Renal cortical epithelial cell (primary cell): Measurements from ENCODE around the gene INSRR. TPM values are rescaled to one million over a fixed set of nuclear protein-coding genes. Genes with fewer than 3 reads are reported as not detected.

ENCODE experiments used
- DNase-seq: peaks from one replicate; pipeline ENCODE4 v3.0.0-alpha.2; 2011; ENCODE audit warnings: low read depth
- total RNA-seq: library from RNA; depleted of rRNA; stranded (reverse); fragments of >200 nt; gene quantifications from 2 replicates; pipeline ENCODE4 v1.2.3, GENCODE V29; 2014

INSRR gene
- total RNA-seq, 1 donor from 2014 or later = not detected

DNA sequence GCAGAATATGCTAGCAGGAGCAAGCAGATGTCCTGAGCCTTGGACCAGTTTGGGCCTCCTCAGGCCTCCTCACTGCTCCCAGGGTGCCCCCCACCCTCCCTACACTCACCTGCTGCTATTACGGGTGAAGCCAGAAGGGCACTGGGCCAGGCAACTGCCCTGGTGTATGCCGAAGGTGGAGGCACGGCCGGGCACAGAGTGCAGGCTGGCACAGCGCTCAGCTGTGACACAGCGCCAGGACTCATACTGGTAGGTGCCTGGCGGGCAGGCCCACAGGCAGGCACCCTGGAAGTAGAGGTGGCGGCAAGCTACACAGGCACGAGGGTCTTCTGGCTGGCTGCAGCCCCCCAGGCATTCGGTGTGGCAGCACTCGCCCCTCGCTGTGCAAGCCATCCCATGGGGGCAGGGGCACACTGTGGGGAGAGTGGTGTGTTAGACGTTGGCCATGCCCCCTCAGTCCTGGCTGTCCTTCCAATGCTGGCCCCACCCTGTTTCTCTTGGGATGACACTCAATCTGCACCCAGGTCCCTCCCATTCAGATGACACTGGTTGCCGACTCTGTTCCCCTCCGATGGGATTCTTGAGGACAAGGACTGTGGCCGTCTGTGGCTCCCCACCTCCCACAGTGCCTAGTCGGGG is 7.0 kb downstream of the INSRR start:
- no peak for DNase-seq

DNA sequence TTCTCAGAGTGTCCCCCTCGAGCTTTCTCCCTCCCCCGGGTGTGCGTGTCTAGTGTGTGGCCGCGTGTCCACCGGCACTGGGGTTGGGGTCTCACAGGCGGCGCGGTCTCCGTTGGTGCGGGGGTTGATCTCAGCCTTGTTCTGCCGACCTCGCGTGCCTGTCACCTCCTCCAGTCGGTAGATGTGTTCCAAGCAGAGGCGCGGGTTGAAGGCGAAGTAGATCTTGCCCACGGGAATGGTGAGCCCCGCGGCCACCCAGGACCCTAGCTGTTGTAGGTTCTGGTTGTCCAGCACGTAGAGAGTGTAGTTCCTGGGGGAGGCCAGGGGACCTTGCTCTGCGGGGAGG is 9.8 kb downstream of the INSRR start:
- no peak for DNase-seq

DNA sequence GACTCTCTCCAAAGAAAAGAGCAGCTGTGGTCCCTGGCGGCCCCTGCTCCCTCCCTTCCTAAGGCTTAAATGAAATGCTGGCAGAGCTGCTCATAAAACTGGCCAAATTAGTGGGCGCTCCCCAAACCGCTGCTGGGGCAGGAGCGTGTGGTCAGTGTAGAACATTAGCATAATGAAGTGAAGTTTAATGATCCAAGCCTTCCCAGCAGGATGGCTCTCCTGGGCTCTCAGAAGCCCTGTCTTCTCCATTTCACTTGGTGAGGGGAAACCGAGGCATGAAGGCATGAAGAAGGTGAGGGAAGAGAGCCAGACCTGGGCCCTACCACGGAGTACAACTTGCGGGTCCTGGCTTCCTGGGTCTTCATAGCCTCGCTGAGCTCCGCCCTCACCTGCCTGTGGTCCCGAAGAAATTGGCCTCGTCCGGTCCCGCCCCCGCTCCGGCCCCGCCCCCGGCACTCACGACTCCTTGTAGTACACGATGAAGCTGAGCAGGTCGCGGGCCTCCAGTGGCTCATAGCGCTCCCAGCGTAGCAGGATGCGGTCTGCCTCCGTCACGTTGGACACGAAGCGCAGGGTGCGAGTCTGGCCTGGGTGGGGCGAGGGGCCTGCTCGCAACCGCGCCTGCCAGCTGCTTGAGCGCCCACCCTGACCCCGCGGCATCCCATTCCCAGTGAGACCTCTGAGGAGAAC is 10.3 kb downstream of the INSRR start:
- DNase-seq = no peak

DNA sequence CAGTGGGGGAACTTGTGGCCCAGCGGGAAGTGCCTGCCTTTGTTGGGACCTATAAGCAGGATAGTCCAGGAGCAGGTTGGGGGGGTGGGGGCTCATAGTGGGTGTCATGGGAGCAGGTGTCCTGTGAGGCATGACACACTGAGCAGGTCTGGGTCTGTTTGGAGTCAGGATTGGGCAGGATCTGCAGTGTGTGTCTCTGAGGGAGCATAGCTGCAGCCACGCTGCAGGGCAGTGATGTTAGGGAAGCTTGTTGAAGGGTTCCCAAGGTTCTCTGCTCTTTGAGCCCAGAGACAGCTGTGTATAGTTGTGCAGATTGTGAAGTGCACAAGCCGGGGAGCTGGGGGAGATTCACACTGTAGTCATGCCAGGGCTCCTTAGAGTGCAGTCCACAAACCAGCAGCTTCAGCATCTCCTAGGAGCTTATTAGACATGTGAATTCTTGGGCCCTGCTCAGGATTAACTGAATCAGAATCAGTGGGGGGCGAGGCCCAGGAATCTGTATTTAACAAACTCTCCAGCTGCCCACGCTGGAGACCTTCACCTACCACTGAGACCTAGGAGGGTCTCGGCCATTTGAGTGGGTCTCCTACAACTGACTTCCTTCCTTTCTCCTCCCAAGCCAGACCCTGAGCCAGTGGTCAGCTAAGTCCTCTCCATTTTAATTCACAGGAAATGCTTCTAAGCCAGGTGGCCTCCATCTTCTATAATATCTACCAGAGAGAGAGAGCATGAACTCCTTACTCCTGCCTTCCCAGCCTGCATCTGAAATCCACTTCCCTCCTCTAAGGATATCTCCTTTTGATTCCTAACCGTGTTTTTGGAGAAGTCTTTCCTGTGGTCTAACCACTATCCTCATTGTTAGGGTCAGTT is 11.1 kb downstream of the INSRR start:
- DNase-seq = no peak

DNA sequence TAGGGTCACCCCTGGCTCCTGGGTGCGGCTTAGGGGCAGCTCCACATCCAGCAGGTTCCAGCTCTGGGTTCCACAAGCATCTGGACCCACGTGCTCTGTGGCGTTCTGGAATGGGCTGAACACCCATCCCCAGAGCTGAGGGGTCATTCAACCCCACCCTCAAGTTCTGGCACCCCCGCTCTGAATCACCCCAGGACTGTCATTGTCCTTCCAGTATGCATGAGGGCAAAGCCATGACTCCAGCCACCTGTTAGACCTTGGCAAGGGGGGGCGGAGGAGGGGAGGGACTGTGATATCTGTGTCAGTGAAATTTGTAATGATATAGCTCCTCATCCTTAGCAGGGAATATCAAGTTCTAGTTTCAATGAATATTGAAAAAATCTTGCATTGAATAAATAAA is 12.3 kb downstream of the INSRR start:
- no peak for DNase-seq

DNA sequence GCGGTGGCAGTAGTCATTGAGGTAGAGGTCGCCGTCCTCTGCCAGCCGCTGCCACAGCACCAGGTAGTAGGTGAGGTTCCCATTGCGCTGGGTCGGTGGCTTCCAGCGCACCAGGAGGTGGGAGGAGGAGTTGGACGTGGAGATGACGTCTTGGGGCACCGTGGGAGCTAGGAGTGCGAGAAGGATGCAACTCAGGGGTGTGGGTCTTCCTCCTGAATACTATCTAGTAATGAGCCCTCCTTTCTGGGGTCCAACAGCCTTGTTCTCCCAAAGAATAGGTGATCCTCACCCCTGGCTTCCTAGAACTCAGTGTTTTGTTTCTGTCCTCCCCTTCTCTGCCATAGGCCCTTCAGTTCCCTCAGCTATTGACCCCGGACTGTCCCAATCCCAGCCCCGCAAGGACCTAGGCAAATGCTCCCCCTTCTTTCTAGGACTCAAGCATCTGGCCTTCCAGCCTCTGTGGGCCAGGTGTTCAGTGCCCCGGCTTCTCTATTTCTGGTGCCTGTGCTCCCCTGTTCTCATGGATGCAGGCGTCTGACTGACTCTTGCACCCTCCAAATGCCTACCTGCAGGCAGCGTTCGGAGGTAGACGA is 12.9 kb downstream of the INSRR start:
- no peak for DNase-seq

DNA sequence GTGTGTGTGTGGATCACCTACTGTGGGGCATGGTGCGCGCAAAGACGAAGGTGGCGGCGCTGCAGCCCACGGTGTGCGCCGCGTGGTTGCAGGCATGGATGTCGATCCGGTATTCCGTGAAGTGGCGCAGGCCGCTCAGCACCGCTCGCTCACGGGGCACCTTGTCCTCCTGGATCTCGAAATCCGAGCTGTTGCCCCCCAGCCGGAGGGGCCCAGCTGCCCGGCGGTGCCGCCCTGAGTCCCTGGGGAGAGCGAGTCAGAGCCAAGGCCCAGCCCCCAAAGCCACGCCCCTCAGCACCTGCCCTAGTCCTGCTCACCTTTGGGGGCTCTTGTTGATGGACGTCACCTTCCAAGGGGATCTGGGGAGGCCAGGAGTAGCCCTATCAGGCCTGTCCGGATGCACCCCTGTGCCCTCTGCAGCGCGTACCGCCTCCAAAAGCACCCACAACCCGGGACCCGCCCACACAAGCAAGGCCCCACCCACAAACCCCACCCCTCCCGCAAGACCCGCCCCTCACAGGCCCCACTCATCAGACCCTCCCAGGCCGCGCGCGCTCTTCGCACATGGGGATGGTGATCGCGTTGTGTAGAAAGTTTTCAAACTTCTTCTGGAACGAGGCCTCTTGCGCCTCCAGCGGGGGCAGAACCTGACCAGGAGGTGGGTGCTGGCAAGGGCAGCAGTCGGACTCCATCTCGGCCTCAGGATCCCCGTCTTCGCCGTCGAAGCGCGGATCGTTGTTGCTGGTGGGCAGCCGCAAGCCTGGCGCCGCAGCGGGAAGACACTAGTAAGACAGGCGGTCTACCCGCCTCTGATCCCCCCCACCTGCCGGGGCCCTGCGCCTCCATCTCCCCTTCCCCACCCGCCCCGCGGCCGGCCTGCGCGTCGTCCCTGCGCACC is 13.6 kb downstream of the INSRR start:
- no peak for DNase-seq

DNA sequence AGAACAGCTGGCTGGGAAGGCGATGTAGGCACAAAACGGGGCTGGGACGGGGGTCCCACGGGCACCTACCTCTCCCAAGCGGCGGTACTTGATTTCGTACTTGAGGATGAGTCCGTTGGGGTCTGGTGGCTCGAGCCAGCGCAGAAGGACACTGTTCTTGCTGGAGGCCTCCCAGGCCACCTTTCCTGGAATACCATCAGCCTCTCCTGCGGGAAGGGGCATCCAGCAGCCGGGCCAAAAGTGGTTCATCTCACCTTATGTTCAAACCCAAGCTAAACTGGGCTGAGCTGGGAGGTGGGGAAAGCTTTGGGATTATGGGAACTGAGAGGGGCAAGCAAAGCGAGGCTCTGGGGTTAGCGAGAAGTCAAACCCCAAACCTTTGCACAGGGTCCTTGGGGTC is 14.3 kb downstream of the INSRR start:
- no peak for DNase-seq

DNA sequence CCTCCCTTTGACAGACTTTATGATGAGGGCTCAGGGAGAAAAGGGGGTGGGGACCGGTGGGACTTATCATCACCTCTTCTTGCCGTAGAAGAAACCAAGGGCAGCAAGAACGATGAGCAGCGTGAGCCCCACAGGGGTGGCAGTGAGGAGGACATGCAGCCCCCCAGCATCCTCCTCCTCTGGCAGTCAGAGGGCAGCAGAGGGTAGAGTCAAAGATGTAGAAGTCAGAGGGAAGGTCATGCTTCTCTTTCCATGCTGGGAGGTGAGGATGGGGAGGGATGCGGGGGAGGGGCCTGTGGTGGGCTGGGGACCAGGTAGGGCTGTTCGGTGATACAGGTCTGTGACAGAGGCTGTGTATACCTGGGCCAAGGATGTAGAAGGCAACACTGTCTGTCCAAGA is 14.8 kb downstream of the INSRR start:
- DNase-seq = no peak

DNA sequence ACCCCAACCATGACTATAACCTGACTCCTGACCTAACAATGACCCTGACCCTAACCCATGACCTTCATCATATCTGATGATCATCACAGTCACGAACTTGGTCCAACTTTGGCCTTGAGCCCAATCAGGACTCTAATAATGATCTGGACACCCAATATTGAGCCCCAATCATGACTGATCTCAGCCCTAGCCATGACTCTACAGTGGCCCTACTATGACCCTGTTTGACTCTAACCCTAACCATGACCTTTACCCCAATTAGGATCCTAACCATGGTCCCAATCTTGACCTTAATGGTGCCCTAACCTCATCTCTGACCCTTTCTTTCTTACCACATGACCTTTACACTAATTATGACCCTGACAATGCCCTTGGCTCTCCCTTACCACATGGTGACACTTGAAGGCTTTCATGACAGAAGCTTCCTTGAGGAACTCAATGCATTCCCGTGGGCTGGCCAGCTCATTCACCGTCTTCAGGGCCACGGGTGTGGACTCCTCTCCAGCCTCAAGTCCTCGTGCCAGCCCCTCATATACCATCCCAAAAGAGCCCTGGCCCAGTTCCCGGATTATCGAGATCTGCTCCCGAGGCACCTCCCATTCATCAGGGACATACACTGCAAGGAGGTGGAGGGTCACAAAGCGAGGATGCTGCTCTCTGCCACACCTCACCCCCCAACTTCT is 16.2 kb downstream of the INSRR start:
- DNase-seq = no peak

DNA sequence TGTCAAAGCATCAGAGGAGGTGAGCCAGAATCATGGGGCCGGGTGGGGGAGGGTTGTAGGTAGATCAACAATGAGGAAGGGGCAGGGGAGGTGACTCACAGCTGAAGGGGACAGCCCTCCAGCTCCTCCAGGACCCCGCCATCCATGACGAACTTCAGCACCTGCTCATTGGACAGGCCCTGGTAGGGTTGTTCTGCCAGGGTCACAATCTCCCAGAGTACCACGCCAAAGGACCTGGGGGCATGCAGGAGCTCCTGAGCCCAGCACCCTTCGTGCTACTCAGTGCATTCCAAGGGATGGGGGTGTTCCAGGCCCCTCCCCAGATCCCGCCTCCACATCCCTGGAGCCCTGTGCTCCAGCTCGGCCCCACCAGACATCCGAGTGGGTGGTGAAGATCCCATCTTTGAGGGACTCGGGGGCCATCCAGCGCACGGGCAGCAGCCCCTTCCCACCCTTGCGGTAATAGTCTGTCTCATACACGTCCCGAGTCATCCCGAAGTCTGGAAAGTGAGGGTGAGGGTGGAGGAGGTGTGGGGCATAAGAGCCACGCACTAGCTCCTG is 17.5 kb downstream of the INSRR start:
- DNase-seq = no peak

DNA sequence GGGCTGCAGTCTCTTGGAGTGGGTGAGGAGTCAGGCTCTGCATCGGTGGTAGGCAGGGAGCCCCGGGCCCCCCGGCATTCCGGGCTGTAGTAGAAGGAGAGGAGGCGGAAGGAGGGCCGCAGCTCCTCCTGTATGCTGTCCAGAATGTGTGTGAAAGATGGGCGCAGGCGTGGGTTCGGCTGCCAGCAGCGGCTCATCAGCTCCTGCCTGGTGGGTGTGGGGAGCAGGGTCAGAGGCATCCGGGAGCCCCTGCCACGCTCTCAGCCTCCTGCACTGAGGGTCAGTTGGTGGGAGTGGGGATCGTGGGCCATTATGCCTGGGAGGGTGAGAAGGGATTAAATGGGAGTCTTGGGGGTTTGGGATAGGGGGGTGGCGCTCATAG is 18.0 kb downstream of the INSRR start:
- DNase-seq = no peak

DNA sequence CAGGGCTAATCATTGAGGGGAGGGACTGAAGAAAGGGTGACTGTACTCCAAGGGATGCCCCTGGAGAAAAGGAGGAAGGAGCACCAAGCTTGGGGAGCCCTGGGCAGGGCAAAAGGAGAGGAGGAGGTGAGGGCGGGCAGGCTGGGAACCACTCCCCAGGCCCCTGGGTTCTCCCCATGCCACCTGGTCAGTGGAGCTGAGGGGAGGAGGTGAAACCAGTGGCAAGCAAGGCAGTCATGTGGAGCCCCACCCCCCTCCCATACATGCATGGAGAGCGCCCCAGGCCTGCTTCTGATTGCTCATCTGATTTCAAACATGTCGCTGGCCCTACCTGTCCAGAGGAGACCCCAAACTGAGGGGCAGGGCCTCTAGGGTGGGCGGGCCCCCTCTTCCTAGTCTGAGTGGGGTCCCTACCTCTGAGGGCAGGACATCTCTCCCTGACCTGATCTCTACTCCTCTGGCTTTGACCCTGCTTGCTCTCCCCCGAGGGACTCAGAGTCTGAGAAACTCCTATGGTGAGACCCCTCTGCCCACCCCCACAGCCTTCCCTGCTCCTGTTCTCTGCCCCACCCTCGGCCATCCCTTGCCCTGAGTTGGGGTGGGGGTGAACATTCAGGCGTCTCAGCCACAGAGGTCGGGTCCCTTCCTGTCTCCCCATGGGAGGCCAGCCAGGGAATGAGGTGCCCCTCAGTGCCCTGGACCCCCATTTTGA is 18.6 kb downstream of the INSRR start:
- no peak for DNase-seq

DNA sequence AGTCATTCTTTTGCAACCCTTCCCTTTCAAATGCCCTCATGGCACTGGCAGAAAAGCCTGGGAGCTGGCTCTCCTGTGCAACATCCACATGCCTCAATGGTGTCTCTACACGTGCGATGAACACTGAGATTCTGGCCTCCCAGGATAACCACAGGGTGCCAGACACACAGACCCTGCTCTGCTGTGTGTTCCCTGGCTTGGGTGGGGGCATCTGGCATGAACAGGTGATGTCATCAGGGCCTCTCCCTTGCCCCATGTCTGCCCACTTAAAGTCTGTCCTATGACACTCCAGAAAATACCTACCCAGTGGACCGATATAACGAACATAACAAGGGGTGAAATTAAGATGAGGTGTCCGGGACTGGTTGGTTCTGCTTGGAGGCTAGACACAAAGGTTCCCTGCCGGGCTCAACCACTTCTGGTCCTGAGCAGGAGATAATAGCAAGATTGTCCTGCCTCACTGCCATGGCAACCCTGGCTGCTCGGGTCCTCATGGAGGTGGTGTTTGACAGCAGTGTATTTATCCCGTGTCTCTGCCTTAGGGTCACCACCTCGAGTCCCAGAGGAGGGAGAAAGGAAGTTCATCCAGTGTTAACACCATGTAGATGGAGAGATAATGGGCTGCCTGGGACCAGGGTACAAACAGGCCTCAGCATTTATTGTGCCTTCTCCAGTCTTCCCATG is 19.3 kb downstream of the INSRR start:
- no peak for DNase-seq

DNA sequence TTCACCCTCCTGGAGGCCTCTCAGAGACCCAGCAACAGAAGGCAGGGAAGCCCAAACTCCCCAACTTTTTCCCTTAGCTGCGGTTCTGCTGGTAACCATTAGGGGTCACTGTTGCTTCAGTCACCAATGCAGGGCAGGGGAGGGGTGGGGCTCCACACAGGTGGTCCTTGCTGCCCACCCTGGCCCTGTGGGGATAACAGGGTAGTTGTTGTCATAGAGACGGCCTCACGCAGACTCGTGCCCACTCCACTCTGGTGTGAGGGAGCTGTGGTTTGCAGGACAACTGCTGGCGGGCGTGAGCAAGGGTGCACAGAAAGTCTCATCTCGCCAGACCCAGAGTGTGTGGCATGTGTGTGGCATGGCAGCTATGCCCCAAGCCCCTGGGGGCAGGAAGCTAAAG is 19.9 kb downstream of the INSRR start:
- no peak for DNase-seq

DNA sequence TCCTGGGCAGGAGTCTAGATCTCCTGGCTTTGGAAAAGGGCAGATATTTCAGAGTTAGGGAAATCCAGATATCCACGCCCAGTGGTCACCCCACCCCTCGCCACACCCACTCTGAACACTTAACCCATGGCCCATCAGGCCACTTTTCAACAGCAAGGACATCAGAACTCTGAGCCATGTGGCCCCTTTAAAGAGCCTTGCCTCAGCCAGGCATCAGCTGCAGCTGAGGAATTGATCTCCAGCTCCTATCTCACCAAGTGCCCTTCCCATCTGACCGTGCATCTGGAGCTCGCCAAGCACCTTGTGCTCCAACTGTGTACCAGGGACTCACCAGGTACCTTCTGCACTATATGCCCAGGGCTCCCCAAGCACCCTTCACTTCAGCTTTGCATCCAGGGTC is 22.0 kb downstream of the INSRR start:
- no peak for DNase-seq

DNA sequence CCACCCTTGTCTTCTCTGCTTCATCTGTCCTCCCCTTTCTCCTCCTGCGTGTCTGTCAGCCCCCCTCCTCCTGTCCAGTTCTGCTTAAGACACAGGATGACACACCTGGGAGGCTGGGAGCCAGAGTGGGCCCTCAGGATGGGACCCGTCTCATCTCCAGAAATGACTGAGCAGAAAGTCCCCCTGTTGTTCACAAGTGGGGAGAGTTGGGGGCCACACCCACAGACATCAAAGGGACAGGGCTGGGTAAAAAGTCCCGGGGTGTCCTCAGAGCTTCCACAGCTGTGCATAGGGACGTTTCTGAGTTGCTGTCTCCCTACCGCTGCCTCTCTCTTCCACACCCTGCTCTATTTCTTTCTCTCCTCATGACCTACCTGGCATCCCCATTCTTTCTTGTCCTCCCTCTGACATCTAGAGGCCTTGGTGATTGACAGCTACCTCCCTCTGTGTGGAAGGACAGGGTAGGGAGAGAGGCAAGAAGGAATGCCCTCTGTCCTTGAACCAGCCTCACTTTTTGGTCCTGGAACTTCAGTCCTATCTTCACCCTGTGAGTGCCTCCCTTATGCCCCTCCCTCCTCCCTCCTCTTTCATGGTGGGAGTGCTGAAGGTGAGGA is 22.8 kb downstream of the INSRR start:
- no peak for DNase-seq

DNA sequence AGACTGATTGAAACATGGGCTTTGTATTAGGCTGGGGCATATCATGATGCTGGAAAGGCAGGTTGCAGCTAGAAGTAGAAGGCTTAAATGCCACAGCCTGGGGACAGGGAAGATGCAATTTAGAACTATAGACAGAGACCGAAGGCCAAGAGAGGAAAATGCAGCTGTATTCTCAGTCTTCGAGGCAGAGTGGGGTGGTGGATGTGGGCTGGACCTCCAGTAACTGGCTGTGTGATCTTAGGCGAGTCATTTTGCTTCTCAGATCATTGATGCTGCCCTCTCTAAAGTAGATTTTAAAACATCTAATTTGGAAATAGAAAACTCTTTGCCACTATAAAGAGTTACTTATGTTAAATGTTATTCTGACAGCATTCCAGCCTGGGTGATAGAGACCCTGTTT is 24.6 kb downstream of the INSRR start:
- no peak for DNase-seq

DNA sequence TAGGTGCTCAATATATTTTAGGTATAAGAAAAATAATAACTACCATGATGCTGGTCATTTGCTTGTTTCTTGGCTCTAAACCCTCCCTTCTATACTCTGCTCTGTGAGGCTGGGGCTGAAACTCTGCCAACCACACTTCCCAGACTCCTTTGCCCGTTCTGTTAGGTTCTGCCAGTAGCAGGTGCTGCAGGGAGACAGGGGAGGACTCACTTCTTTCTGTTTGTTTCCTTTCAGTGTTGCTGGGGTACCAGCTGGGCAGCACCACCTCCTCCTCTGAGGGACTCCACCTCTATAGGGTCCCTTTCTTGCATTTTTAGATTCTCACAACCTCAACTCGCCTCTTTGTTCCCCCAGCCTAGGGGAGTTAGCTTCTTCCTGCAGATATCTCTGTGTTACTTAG is 25.3 kb downstream of the INSRR start:
- DNase-seq = no peak
